ENCODE results near the gene ITGBL1.

Gene ITGBL1

GRCh38 chr13:101451641-101452040 lies 834 bp upstream of the ITGBL1 start:
- DNase-seq (ENCODE audit: low read depth): no peak

GRCh38 chr13:101453784-101454201 lies 1.3 kb downstream of the ITGBL1 start:
- no peak for DNase-seq (ENCODE audit: low read depth)

DNA sequence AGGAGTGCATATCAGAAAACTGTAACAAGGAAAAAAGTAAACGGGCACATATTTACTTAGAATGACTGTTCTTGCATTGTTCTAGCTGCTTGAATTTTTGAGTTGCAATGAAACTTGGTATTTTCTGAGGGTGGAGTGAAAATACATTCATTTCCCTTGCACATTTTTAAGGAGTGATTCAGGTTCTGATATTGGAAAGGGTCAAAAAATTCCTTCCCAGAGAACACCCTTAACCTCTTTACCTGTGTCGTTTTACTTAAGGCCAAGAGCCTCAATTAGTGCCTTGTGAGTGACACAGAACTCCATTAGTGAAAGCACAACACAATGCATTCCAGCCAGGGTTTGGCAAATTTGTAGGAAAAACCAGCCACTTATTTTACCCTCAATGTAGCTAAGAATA lies 2.3 kb downstream of the ITGBL1 start:
- DNase-seq (ENCODE audit: low read depth): no peak

DNA sequence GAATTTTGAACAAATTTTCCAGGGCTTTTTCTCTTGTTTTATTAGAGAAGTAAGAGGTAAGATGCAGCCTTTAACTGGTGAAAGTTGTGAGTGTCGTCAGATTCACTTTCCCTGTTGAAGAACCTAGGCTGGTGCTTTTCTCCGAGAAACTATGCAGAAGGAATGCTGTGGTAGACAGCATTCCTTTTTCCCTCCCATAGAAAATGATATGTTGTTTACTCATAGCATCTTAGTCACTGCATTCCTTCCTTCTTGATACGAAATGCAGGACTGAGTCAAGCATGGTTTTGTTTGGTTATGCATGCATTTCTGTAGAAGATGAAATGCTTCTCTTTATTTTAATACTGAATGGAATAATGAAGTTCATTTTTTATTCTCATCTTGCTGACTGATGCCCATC lies 3.4 kb downstream of the ITGBL1 start:
- DNase-seq (ENCODE audit: low read depth): no peak

DNA sequence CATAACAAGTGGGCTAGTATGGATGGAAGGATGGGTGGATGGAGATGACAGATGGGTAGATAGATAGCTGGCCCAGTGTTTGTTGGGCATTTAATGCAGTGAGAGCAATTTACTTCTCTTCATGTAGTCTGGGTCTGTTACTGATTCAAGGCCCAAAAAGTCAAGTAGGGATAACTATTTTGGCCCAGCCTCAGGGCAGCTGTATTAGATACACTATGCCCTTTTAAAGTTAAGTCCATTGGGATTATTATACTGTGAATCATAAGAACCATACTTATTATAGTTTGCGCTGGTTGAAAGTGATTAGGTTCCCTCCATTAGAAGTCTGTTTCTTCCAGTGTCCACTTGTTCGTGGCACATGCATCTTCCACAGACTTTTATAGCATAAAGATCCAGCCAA lies 4.7 kb downstream of the ITGBL1 start:
- DNase-seq (ENCODE audit: low read depth): no peak

DNA sequence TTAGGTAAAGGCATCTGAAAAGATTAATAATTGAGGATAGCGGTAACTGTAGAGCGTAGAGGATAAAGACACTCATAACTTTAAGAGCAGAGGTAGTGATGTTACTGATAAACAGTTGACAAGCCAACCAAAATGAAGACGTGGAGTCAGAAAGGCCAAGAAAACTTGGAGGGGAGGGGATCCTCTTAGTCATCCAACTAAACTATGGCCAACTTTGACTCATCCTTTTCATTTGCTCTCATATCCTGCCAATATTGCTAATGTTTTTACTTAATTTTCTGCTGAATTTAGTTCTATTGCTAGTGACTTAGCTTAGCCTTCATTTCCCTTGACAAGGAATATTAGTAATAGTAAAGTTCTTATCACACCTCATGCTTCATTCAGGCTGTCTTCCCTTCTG lies 13.4 kb downstream of the ITGBL1 start:
- no peak for DNase-seq (ENCODE audit: low read depth)

- no peak for DNase-seq (ENCODE audit: low read depth)
Observed at GRCh38 chr13:101467415-101467814, 14.9 kb downstream of the ITGBL1 start.

- no peak for DNase-seq (ENCODE audit: low read depth)
Observed at GRCh38 chr13:101473458-101473857, 21.0 kb downstream of the ITGBL1 start.

GRCh38 chr13:101474419-101474957 lies 22.0 kb downstream of the ITGBL1 start:
- DNase-seq (ENCODE audit: low read depth): no peak

- DNase-seq (ENCODE audit: low read depth): no peak
Observed at GRCh38 chr13:101475536-101475935, 23.1 kb downstream of the ITGBL1 start.

DNA sequence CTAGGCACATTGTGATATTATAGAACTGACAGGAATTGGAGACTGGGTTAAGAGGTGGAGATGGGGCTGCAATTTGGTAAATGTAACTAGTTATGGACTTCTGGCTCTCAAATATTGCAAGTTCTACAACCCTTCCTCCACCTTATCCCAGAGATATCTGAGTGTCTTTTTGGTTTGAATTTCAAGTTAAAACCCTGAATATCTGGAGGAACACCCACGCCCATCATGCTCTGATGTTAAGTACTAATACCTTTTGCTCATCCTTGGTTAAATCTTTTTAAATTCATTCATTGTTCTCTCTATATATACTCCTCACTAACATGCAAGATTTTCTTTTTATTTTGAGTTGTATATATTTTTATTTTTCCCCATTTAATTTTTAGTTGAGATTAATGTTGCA lies 28.9 kb downstream of the ITGBL1 start:
- DNase-seq (ENCODE audit: low read depth): no peak

GRCh38 chr13:101486708-101487437 lies 34.4 kb downstream of the ITGBL1 start:
- no peak for DNase-seq (ENCODE audit: low read depth)

- DNase-seq (ENCODE audit: low read depth): no peak
Observed at GRCh38 chr13:101487438-101487830, 35.0 kb downstream of the ITGBL1 start.

GRCh38 chr13:101488734-101489133 lies 36.3 kb downstream of the ITGBL1 start:
- DNase-seq (ENCODE audit: low read depth): no peak

GRCh38 chr13:101489643-101490405 lies 37.3 kb downstream of the ITGBL1 start:
- DNase-seq (ENCODE audit: low read depth): no peak

DNA sequence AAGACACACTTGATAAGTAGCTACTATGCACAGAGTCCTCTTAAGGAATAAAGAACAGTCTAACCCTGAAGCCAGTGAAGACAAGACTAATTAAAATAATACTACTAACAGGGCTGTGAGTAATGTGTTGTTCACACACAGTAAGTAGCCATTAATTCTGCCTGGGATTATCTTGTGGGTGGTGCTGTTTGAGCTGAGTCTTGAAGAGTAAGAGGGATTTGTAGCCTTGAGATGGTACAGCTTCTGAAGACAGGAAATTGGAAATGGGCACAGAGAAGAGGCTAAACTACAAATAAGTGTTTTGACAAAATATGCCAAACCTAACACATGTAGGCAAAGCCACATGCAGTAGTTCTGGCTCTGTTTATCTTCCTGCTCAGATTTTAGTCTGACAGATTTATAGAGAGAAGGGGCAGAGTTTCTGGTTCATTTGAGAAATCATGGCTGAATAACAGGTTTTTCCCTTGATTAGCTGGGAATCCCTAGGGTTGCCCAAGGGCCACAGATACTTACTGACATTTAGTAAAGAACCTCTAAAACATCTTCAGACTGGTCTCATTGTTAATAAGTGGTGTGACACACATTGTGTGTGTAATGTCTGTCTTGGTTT lies 38.0 kb downstream of the ITGBL1 start:
- no peak for DNase-seq (ENCODE audit: low read depth)

- DNase-seq (ENCODE audit: low read depth): no peak
Observed at GRCh38 chr13:101492251-101492910, 39.9 kb downstream of the ITGBL1 start.

DNA sequence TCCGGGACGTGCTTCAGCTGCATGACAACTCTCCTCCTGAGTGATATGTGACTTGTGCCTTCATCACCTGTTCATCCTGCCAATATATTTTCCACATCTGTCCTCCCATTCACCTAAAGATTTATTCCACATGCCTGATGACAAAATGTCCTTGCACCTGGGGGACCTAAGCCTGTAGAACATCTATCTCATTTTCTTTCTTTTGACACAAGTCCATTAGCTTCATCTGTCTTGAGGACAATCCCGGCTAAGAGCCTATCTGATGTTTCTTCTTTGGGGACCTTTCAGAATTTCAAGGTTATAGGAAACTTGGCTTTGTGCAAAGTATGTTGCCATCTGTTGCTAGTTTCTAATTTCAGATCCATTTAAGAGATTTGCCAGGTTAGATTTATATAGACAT lies 41.1 kb downstream of the ITGBL1 start:
- no peak for DNase-seq (ENCODE audit: low read depth)

DNA sequence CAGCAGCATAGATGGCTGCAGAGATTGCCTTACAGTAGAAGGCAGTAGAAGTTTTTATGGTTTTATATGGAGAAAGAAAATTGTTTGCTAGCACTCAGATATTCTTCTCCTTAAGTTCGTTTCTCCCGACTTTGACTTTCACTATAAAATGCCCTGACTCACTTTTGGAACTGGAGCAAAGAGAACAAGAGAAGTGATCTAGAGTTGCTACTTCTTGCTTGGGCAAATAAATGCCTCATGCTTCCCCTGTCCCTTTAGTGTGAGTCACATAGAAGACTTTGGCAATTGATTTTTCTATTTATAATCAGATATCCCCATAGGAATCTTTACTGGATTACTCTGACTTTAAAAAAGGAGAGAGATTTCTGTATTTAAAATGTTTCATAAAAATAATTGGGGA lies 46.9 kb downstream of the ITGBL1 start:
- no peak for DNase-seq (ENCODE audit: low read depth)

- DNase-seq (ENCODE audit: low read depth): no peak
Observed at GRCh38 chr13:101502618-101503017, 50.1 kb downstream of the ITGBL1 start.

DNA sequence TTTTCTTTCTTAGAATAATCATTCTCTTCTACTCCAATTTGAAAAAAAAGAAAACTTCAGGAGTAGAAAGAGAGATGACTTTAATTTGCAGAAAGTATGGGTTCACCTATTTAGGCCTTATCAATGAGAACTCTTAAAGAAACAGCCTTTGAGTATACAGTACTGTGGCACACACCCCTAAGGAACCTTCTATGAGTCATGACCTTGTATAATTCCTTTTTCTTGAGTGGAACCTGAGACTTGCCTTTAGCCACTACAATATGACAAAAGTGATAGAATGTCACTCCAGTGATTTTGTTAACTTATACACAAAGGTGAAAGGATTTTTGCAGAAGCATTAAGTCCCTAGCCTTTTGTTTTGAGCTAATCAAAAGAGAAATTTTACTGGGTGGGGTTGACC lies 58.7 kb downstream of the ITGBL1 start:
- DNase-seq (ENCODE audit: low read depth): no peak

- no peak for DNase-seq (ENCODE audit: low read depth)
Observed at GRCh38 chr13:101511766-101512165, 59.3 kb downstream of the ITGBL1 start.
